MM.1S (cell line): ENCODE results near the gene YPEL3.

Source experiments
- DNase-seq: peaks from one replicate; pipeline ENCODE4 v3.0.0-alpha.2; 2015
- H2AFZ ChIP-seq: fragments of 300-600 bp; sonication (generic); 2 replicates; pipeline ENCODE4 v1.6.0; 2016; ENCODE audit warnings: antibody characterized with exemption, low read length
- H3F3A ChIP-seq: fragments of 300-600 bp; sonication (generic); 2 replicates; pipeline ENCODE4 v1.6.1; 2016; ENCODE audit warnings: mild to moderate bottlenecking, antibody characterized with exemption, low read length, moderate library complexity, mixed read lengths; ENCODE audit not compliant: insufficient read depth
- H3K27ac ChIP-seq: fragments of 300-600 bp; sonication (generic); 2 replicates; pipeline ENCODE4 v1.5.1; 2016; ENCODE audit warnings: mild to moderate bottlenecking, low read length
- H3K27me3 ChIP-seq: fragments of 300-600 bp; sonication (generic); replicated peaks from 2 replicates; pipeline ENCODE4 v1.6.0; 2016; ENCODE audit warnings: low read length; ENCODE audit not compliant: insufficient read depth
- H3K36me3 ChIP-seq: fragments of 300-600 bp; sonication (generic); replicated peaks from 2 replicates; pipeline ENCODE4 v1.6.1; 2016; ENCODE audit warnings: mild to moderate bottlenecking, low read length, mixed read lengths; ENCODE audit not compliant: insufficient read depth
- H3K4me1 ChIP-seq: fragments of 300-600 bp; sonication (generic); 2 replicates; pipeline ENCODE4 v1.6.1; 2016; ENCODE audit warnings: low read length, mixed read lengths
- H3K4me2 ChIP-seq: fragments of 300-600 bp; sonication (generic); 2 replicates; pipeline ENCODE4 v1.6.0; 2016; ENCODE audit warnings: low read depth, low read length
- H3K4me3 ChIP-seq: fragments of 300-600 bp; sonication (generic); 2 replicates; pipeline ENCODE4 v1.5.1; 2016; ENCODE audit warnings: low read length, mixed read lengths
- H3K79me2 ChIP-seq: fragments of 300-600 bp; sonication (generic); 2 replicates; pipeline ENCODE4 v1.6.1; 2016; ENCODE audit warnings: mixed run types, low read length, mixed read lengths
- H3K9ac ChIP-seq: fragments of 300-600 bp; sonication (generic); 2 replicates; pipeline ENCODE4 v1.6.1; 2016; ENCODE audit warnings: low read length, mixed read lengths
- H3K9me2 ChIP-seq: fragments of 300-600 bp; sonication (generic); replicated peaks from 2 replicates; pipeline ENCODE4 v1.6.1; 2016; ENCODE audit warnings: mild to moderate bottlenecking, low read length, mixed read lengths; ENCODE audit not compliant: insufficient read depth
- H3K9me3 ChIP-seq: fragments of 300-600 bp; sonication (generic); replicated peaks from 2 replicates; pipeline ENCODE4 v1.6.1; 2016; ENCODE audit warnings: mild to moderate bottlenecking, low read length, mixed read lengths; ENCODE audit not compliant: insufficient read depth
- H4K20me1 ChIP-seq: fragments of 300-600 bp; sonication (generic); 2 replicates; pipeline ENCODE4 v1.6.1; 2016; ENCODE audit warnings: mild to moderate bottlenecking, low read length, moderate library complexity, mixed read lengths; ENCODE audit not compliant: insufficient read depth
- EZH2 ChIP-seq: fragments of 300-600 bp; sonication (generic); optimal IDR thresholded peaks from 2 replicates; pipeline ENCODE3; 2017; ENCODE audit warnings: low read depth, mild to moderate bottlenecking, antibody characterized with exemption, low read length, mixed read lengths
- EZH2phosphoT487 ChIP-seq: fragments of 300-600 bp; sonication (generic); IDR thresholded peaks from 2 replicates; pipeline ENCODE4 v1.6.1; 2018; ENCODE audit warnings: antibody characterized with exemption, low read length
- TF ChIP-seq, protein P1 (sequence below): fragments of 300-600 bp; sonication (generic); IDR thresholded peaks from 2 replicates; pipeline ENCODE4 v1.5.1; 2016; ENCODE audit warnings: antibody characterized with exemption, low read length, mixed read lengths

YPEL3 gene

DNA sequence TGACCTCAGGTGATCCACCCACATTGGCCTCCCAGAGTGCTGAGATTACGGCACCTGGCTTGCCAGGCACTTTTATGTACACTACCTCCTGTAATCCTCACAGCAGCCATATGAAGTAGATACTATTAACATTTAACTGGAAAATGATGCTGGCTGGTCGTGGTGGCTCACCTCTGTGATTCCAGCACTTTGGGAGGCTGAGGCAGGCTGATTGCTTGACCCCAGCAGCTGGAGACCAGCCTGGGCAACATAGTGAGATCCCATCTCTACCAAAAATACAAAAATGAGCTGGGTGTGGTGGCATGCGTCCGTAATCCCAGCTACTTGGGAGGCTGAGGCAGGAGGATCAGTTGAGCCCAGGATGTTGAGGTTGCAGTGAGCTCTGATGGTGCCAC lies 29.0 kb upstream of the YPEL3 start:
- no peak overlapping the region for H3K9ac ChIP-seq
- no peaks in the 10 kb centered on the region for H3K9me2 ChIP-seq
- no peak overlapping the region for H3K4me2 ChIP-seq
- H3F3A ChIP-seq: no peaks in the 10 kb centered on the region
- H3K4me1 ChIP-seq: no peaks in the 10 kb centered on the region
- no peaks in the 10 kb centered on the region for H3K27me3 ChIP-seq
- no peak for DNase-seq
- no peaks in the 10 kb centered on the region for H3K9me3 ChIP-seq
- TF ChIP-seq EZH2: no peak
- no peak for TF ChIP-seq EZH2phosphoT487
- TF ChIP-seq, protein P1, sequence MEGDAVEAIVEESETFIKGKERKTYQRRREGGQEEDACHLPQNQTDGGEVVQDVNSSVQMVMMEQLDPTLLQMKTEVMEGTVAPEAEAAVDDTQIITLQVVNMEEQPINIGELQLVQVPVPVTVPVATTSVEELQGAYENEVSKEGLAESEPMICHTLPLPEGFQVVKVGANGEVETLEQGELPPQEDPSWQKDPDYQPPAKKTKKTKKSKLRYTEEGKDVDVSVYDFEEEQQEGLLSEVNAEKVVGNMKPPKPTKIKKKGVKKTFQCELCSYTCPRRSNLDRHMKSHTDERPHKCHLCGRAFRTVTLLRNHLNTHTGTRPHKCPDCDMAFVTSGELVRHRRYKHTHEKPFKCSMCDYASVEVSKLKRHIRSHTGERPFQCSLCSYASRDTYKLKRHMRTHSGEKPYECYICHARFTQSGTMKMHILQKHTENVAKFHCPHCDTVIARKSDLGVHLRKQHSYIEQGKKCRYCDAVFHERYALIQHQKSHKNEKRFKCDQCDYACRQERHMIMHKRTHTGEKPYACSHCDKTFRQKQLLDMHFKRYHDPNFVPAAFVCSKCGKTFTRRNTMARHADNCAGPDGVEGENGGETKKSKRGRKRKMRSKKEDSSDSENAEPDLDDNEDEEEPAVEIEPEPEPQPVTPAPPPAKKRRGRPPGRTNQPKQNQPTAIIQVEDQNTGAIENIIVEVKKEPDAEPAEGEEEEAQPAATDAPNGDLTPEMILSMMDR: no peak
- no peak overlapping the region for H3K4me3 ChIP-seq
- no peak overlapping the region for H2AFZ ChIP-seq
- no peaks in the 10 kb centered on the region for H3K36me3 ChIP-seq
- H3K79me2 ChIP-seq: peaks cover 17% of the 10 kb centered on the region
- no peaks in the 10 kb centered on the region for H4K20me1 ChIP-seq
- H3K27ac ChIP-seq: no peak overlapping the region

DNA sequence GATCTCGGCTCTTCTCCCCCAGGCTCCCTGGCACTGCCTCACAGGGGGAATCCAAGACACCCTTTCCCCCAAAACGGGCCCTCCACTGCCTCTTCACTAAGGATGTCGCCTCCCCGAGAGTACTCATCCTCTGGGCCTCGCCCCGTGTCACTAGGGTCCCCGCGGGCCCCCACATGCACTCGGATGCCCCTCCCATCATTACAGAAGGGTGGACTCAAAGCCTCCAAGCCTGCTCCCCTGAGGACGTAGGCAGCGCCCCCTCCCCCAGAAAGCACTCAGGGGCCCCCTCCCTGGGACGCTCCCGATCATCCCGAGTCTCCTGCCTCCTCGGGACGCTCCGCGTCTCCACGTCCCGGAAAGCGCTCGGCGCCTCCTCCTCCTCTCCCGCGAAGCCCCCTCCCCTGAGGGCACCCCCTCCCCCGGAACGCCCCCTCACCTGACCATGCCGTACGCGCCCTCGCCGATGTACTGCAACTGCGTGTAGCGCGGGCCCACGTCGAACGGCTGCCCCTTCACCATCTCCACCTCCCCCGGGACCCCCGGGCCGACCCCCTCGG lies 26.7 kb upstream of the YPEL3 start:
- Histone ChIP-seq H3K27me3 (no peaks in the 10 kb centered on the region), H3K27ac (no peak overlapping the region), H2AFZ (peak overlapping the region; percentile 59), H3K9me2 (no peaks in the 10 kb centered on the region), H3K4me1 (no peaks in the 10 kb centered on the region), H4K20me1 (no peaks in the 10 kb centered on the region), H3K9me3 (no peaks in the 10 kb centered on the region), H3K4me3 (peak overlapping the region; percentile 88), H3K36me3 (no peaks in the 10 kb centered on the region), H3K9ac (peak overlapping the region; percentile 72), H3K79me2 (peaks cover 17% of the 10 kb centered on the region), H3F3A (no peaks in the 10 kb centered on the region), H3K4me2 (peak overlapping the region; percentile 78)
- no peak for TF ChIP-seq EZH2
- TF ChIP-seq, protein P1: no peak
- TF ChIP-seq EZH2phosphoT487: no peak
- no peak for DNase-seq

DNA sequence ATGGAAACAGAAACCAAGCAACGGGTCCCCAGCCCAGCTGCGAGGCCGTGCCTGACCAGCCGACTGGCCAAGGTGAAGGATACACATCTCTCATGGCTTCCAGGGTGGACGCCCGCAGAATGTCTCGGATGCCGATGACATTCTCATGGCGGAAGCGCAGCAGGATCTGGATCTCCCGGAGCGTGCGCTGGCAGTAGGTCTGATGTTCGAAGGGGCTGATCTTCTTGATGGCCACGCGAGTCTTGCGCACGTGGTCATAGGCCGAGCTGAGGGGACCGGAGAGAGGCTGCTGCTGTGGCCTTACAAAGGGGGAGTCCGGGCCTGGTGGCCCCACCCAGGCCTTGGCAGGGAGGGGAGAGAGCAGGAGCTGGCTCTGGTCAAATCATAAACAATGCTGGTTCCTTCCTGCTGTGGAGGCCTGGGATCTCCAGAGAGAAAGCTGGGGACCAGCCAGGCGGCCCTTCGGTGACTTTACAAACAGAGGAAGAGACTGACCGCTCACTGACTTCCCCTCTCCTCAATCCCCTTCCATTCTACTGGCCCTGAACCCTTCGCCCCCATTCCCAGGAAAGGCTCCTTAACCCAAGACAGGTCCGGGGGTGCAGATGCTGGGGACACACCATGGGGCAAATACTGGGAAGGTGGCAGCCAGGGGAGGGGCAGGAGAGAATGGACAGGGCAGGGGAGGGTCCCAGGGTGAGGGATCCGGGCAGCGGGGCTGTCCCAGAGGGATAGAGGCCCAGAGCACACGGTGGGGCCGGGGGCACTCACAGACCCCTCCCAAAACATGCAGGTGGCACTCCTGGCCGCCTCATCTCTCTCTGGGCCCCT lies 25.9 kb upstream of the YPEL3 start:
- H3K79me2 ChIP-seq: peaks cover 17% of the 10 kb centered on the region
- H4K20me1 ChIP-seq: no peaks in the 10 kb centered on the region
- no peaks in the 10 kb centered on the region for H3K9me3 ChIP-seq
- H3K36me3 ChIP-seq: no peaks in the 10 kb centered on the region
- TF ChIP-seq EZH2phosphoT487 (no peak), EZH2 (no peak)
- TF ChIP-seq, protein P1: no peak
- peak overlapping the region; percentile 88 for H3K4me3 ChIP-seq
- H3K4me2 ChIP-seq: peak overlapping the region; percentile 78
- DNase-seq: no peak
- H3K9ac ChIP-seq: peak overlapping the region; percentile 72
- H3K4me1 ChIP-seq: no peaks in the 10 kb centered on the region
- H3K27me3 ChIP-seq: no peaks in the 10 kb centered on the region
- H3K27ac ChIP-seq: no peak overlapping the region
- no peaks in the 10 kb centered on the region for H3F3A ChIP-seq
- peak overlapping the region; percentile 59 for H2AFZ ChIP-seq
- H3K9me2 ChIP-seq: no peaks in the 10 kb centered on the region
